ELR (cell line): Measurements from ENCODE around the gene KRTAP10-7.
"Not testable (repeated sequence)": the region's sequence is repeated elsewhere in the genome, so short reads cannot be mapped to it uniquely, and the experiment has no call there.

Experiments used
- DNase-seq: peaks from one replicate; pipeline ENCODE4 v3.0.0-alpha.2; 2015; ENCODE audit warnings: low read depth

The KRTAP10-7 gene

DNA sequence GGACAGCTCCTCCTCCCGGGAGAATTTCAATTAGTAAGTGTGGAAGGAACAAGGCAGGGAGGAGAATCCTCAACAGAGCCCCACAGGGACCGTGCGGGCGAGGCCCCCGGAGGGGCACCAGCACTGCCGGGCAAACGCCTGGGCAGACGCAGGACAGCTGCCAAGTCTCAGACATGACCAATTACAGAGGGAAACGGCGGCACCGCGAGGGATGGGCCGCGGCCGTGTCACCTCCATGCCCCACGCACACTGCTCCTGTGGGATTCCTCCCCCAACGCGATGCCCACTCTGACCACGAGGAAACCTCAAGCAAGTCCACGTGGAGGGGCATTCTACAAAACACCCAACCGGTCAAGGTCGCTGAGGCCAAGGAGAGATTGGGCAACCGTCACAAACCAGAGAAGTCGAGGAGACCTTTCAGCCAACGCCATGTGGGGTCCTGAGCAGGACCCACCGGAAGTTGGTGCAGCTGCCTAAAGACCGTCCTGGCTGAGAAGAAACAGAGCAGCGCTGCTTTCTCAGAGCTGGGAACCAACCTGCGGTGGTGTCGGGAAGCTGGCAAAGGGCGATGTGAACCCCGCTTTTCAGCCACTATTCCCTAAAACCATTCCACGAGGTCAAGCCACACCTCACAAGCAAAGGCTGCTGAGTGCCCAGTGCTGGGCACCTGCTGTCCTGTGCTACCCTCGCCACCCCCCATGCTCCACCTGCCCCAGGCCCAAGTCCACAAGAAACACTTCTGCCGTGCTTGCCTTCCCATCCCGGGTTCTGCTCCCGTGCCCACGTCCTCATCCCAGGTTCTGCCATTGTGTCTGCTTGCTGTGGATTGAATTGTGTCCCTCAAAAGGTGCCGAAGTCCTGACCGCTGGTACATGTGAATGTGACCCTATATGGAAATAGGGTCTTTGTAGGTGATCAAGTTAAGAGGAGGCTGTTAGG, 28.3 kb upstream of the KRTAP10-7 start:
- DNase-seq: no peak

DNA sequence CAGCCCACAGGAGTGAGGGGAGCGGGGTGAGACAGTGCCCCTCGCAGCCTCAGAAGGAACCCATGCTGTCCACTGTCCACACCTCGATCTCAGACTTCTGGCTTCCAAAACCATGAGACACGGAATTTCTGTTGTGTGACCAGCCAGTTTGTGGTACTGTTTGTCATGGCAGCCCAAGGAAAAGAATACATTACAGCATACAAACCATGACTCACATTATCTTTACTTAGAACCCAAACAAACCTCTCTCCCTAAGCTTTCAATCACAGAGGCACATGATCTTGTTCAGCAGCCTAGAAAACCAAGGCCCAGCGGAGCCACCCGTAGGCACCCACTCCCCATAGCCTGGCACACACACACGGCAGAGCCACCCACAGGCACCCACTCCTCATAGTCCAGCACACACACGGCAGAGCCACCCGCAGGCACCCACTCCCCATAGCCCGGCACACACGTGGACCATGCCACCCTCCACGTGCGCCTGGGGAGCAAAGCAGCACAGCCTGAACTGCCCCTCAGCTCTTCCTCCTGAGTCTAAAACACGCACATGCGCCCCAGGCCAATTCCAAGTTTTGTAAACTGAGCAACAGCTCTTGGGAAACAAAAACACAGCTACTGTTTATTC, 27.3 kb upstream of the KRTAP10-7 start:
- peak; percentile 4 for DNase-seq

DNA sequence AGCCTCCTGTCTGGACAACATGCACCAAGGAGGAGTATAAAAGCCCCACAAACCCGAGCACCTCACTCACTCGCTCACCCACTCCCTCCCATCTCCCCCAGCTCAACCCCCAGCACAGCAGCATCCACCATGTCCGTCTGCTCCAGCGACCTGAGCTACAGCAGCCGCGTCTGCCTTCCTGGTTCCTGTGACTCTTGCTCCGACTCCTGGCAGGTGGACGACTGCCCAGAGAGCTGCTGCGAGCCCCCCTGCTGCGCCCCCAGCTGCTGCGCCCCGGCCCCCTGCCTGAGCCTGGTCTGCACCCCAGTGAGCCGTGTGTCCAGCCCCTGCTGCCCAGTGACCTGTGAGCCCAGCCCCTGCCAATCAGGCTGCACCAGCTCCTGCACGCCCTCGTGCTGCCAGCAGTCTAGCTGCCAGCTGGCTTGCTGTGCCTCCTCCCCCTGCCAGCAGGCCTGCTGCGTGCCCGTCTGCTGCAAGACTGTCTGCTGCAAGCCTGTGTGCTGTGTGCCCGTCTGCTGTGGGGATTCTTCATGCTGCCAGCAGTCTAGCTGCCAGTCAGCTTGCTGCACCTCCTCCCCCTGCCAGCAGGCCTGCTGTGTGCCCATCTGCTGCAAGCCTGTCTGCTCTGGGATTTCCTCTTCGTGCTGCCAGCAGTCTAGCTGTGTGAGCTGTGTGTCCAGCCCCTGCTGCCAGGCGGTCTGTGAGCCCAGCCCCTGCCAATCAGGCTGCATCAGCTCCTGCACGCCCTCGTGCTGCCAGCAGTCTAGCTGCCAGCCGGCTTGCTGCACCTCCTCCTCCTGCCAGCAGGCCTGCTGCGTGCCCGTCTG, 26.6 kb upstream of the KRTAP10-7 start, which contains the start of gene KRTAP10-4:
KRTAP10-4 (plus strand) TSS at position 100 of the 827 bp plus-strand sequence; CDS start at position 130, 30 bp downstream.
- DNase-seq: not testable (repeated sequence)

DNA sequence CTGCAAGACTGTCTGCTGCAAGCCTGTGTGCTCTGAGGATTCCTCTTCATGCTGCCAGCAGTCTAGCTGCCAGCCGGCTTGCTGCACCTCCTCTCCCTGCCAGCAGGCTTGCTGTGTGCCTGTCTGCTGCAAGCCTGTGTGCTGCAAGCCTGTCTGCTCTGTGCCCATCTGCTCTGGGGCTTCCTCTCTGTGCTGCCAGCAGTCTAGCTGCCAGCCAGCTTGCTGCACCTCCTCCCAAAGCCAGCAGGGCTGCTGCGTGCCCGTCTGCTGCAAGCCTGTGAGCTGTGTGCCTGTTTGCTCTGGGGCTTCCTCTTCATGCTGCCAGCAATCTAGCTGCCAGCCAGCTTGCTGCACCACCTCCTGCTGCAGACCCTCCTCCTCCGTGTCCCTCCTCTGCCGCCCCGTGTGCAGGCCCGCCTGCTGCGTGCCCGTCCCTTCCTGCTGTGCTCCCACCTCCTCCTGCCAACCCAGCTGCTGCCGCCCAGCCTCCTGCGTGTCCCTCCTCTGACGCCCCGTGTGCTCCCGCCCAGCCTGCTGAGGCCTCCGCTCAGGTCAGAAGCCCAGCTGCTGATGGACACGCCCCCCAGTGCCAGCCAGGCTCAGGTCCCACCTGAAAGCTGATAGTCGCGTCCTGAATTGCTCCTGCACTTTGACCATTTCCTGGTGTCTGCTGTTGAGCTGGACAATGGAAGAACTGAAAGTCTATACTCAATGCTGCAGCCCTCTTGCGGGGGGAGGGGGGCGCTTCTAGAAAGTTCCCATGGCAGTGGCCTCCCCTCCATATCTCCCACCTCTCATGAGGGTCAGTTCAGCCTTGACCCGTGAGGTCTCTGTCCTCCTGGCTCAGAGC, 25.7 kb upstream of the KRTAP10-7 start:
- no peak for DNase-seq

DNA sequence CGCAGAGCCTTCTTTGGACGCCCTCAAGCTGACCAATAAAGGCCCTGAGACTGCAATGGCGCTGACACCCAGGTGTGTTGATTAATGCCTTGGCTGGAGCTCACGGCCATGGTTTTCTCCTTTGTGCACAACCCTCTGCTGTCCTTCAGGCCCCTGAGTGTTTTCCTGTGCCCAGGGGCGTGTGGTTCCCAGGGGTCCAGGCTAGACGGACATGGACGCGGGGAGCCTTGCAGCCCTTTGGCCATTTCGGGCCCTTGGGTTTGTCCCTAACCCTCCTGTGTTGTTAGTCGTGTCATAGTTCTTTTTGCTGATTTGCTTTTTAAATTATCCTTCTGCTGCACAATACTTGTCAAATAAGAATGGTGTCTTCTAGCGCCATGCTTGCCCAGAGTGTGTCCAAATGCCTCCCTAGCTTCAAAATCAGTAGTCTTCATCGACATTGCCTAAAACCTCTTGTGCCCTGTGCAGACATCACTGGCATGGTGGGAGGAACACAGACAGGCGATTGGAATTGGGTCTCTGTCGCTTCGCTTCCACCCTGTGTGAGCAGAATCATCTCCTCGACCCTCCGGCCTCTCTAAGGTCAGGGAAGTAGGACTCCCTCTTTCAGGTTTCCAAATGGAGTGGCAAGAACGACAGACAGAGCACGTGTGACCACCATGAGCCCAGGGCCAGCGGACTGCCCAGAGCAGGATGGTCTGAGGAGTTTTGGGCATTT, 24.9 kb upstream of the KRTAP10-7 start:
- DNase-seq: no peak

DNA sequence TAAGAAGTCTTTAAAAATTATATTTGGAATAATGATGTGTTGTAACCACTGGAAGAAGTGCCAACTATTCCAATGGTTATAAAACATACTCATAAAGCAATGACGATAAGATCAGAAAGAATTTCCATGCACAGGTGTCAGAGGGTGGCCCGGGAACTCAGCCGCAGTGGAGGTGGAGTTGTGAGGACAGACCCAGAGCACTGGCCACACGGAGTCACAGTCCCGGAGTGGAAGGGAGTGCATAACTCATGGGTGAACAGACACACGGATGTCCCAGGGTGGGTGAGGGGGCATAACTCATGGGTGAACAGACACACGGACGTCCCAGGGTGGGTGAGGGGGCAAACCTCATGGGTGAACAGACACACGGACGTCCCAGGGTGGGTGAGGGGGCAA, 24.4 kb upstream of the KRTAP10-7 start:
- DNase-seq: no peak

DNA sequence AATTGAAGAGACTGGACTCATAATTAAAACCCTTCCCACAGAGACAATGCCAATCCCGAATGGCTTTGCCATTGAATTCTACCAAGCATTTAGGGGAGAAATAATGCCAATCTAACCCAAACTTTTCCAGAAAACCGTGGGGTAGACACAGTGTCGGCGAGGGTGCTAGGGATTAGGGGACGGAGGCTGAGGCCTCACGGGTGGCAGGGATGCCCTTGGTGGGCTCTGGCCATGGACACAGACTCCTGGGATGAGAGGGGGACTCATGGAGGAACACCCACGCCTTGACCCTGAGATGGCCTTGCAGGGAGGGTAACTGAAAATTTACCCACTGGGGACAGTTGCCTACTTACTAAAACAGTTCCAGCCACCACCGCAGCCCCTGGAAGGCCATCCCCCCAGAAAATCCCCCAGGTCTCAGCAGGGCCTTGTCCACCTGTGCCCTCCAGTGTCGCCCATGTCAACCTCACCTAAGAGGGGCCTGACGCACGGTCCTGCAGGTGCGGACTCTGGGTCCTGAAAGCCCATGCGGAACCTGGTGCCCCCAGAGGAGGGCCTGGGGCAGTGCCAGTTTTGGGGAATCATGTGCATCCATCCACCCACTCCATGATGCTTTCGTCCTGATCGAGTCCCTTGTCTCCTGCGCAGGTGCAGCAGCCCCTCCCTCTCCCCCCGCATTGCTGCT, 21.9 kb upstream of the KRTAP10-7 start:
- DNase-seq: no peak

DNA sequence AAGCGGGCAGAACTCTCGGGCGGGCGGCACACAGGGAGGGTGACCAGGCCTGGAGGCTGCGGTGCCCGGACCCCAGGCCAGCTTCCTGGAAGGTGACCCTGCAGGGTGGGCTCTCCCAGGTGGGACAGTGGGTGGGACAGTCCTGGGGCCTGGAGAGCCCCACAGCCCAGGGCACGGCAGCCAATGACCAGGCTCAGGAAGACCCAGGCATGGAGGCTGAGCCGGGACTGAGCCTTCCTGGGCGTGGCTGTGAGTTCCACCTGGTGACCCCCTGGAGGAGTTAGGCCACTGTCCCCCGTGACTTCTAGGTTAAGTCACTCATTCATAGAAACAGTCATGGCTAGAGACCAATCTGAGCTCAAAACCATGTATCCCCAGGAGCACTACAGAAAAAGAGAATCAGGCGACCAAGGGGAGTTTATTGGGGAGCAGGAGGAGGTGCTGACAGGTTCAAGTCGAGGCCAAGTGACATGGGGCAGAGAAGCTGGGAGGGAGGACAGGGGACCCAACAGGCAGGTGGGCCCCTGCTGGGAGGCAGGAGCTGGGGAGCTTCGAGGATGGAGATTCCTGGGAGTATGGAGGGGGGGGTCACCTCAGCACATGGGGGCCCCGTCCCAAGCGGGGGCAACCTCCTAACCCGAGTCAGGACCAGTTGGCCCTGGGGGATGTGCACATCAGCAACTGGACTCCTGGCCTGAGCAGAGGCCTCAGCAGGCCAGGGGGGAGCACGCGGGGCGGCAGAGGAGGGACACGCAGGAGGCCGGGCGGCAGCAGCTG, 21.2 kb upstream of the KRTAP10-7 start:
- DNase-seq: no peak

DNA sequence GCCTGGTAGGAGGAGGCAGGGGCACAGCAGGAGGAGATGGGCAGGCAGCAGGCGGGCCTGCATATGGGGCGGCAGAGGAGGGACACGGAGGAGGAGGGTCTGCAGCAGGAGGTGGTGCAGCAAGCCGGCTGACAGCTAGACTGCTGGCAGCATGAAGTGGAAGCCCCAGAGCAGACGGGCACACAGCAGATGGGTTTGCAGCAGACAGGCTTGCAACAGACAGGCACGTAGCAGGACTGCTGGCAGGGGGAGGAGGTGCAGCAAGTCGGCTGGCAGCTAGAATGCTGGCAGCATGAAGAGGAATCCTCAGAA, 20.6 kb upstream of the KRTAP10-7 start:
- no peak for DNase-seq

DNA sequence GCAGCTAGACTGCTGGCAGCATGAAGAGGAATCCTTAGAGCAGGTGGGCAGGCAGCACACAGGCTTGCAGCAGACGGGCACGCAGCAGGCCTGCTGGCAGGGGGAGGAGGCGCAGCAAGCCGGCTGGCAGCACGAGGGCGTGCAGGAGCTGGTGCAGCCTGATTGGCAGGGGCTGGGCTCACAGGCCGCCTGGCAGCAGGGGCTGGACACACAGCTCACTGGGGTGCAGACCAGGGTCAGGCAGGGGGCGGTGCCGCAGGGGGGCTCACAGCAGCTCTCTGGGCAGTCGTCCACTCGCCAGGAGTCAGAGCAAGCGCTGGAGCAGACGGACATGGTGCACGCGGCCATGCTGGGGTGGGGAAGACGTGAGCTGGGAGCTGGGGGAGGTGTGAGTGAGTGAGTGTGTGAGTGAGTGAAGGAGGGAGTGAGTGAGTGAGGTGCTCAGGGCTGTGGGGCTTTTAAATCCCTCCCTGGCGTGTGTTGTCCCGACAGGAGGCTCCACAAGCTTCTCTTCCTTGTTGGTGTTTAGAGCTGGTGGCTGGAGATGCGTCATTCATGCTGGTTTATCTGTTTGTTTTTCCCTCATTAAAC, 20.1 kb upstream of the KRTAP10-7 start, which contains the start of gene KRTAP10-5:
KRTAP10-5 (minus strand) TSS at position 374 of the 591 bp plus-strand sequence; CDS start at position 348, 26 bp downstream.
- not testable (repeated sequence) for DNase-seq

DNA sequence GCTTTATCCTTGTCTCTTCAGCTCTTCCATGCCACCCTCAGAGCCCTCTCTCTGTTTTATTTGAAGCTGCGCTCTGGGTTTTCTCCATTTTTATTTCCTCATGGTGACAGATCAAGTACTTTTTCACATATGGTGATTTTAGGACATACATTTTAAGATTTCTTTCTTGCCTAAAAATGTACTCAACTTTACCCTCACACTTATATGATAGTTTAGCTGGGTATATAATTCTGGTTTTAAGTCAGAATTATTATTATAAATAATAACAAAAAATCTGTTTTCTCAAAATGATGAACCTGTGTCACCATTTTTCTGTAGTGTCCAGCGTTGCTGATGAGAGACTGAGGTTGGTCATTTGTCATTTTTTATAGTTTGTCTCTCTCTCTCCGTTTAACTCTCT, 19.2 kb upstream of the KRTAP10-7 start:
- DNase-seq: no peak

DNA sequence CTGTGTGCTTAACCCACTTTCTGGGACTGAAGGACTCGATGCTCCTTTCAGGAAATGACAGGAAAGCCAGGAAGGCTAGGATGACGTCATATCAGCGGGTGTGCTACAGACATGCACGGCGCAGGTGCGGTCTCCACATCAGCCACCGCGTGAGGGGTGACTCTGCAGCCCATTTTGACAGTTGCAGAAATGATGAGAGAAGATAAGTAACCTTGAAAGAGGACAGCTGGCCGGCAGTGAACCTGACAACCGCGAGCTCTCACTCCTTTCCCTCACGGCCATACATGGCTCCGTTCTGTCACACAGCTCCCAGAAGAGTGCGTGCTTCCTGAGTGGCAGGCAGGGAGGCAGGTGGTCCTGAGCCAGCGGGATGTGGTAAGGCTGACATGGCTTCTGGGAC, 18.3 kb upstream of the KRTAP10-7 start:
- no peak for DNase-seq

DNA sequence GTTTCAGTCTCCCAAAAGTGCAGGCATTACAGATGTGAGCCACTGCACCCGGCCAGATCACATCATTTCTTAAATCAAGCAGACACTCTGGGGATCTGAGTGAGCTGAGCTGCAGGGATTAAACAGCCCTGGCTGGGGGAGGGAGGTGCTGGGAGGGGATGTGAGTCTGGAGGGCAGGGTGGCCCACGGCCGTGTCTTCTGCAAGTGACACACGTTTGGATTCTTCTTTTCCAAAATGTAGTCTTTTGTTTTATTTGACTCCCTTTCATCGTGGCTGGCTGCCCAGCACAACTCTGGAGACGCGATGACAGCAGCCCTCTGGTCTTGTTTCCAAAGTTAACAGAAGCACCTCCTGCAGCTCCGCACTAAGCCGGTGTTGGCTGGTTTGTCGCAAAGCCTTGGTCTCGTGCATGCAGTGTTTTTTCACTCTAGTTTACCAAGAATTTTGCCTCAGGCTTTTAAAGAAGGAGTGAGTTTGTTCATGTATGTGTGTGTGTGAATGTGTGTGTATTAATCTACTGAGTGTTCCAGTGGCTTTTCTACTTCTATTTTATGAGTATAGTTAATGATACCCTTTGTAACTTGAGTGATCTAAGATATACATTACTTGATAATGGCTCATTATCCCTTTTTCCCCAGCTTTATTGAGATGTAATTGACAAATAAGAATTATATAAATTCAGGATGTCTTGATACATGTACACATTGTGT, 17.2 kb upstream of the KRTAP10-7 start:
- DNase-seq: no peak

DNA sequence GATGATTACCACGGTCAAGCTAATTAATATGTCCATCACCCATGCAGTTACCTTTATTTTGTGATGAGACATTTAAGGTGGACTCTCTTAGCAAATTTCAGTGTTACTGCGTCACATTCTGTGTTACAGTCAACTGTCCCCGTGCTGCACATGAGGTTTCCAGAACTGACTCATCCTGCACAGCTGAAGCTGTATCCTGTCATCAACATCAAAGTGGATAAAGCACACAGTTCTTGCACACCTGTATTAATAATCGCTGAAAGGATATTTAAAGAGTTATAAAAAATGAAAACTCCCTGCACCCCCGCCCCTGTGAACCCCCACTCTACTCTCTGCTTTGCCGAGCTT, 16.6 kb upstream of the KRTAP10-7 start:
- DNase-seq: no peak

DNA sequence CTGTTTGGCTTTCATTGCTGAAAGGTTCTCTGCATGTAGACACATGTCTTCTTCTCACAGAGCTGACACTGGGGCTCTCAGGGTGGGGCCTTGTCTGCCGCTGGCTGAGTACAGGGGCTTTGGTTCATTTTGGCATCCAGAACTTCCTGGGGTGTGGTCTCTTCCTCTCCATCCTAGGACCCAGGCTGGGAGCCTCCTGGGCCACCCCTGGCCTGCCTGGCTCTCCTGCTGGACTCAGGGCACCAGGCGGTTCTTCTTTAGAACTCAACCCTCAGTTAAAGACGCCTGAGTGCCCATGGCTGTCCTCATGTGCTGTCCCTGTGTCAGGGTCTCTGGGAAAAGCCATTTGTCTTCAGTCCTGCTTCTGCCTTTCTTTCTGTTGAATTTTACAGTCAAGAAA, 14.5 kb upstream of the KRTAP10-7 start:
- no peak for DNase-seq

DNA sequence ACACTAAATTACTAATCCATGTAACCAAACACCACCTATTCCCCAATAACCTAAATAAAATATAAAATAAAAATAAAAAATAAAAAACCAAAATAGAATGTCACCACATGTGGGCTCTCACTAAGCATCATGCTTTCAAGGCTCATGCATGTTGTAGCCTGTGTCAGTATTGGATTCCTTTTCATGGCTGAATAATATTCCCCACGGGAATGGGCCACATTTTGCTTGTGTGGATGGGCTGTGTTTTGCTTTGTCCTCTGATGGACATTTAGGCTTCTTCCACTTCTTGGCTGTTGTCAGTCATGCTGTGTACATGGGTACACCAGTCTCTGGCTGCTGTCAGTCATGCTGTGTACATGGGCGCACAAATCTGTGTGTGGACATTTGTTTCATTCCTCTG, 11.3 kb upstream of the KRTAP10-7 start:
- no peak for DNase-seq

DNA sequence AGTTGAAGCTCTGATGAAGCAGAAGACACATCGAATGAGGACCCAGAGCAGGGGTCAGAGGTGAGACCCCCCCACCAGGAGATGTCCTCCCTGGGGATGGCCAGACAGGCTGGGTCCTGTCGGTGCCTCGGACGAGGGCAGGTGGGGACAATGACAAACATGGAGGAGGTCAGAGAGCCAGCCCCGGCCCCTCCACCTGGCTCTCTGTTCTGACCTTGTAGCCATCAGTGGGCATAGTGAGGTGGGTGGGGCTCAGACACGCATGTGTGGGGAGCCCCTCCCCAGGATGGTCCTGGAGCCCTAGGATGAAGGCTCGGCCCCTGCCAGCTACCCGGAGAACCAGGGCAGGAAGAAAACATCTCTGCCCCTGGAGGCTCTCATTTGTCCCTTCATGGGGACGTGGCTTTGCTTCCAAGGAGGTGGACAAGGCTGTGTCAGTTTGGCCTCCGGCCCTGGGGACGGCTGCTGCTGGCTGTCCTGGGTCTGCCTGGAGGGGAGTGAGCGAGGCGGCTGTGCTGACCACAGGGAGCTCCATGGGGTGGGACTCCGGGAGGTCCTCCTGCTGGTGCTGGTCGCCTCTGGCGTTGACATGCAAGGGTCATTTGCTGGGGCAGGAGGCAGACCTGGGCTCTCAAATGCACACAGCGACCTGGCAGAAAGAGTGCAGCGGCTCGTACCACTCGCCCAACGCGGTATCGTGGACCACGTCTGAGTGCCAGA, 10.7 kb upstream of the KRTAP10-7 start:
- DNase-seq: no peak

DNA sequence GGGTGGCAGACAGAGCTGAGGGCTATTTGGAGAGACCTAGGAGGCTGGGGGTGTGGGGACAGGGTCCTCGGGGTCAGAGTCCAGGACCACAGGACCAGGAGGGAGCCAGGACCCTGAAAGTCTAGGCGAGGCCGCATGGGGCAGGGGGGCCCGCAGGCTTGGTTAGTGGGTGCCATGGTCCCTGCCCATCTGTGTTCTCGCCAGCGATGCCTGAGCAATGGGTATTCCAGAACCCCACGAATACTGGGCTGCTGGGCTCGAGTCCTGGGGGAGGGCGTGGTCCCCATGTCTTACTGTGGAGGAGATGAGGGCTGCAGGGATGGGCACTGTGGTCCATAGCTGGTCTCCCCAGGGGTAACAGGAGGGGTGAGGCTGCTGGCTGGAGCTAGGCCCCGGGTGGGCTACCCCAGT, 10.1 kb upstream of the KRTAP10-7 start:
- DNase-seq: no peak
